ENCODE data around the gene RHEBL1.

RHEBL1 gene

DNA sequence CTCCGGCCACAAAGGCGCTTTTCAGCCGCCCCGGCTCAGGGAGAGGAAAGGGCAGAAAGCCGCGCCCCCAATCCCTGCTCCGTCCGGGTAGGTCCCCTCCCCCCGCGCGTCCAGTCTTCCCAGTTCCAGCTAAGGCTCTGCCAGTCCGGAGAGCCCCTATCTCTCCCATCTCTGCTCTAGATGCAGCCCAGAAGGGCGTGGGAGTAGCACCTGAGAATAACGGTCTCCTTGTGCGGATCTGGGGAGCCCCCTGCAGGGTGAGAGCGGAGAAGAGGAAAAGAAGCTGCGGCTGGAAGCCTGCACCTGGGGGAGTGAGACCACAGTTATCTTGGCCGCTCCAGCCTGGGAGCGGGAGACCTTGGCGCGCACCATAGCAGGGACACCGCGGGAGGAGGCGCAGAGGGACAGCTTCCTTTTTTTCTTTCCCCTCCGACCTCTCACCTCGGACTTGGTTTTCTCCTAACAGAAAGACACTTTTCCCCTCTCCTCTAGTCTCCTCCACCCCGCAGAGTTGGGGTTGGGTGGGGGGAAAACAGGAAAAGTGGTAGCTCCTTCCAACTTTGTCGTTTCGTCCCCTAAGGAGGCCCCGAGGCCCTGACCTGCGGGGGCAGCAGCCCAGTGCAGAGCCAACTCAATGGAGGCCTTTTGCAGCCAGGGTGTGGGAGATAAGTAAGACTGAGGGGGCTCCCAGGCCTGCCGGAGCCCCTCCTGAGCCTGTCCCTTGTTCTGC, 22.5 kb upstream of the RHEBL1 start:
- H2BK5ac ChIP-seq (ENCODE audit: low read depth, low read length, poor library complexity, severe bottlenecking): no peak overlapping the region
- no peak overlapping the region for H2AFZ ChIP-seq (ENCODE audit: low read depth, low read length)
- H3K23ac ChIP-seq (ENCODE audit: low read length in 2 of 2): peak overlapping the region in 1 of 2 experiments; percentile 57
- H3K4ac ChIP-seq (ENCODE audit: low read depth in 1 of 2, low read length in 2 of 2): no peak overlapping the region
- H3K36me3 ChIP-seq (ENCODE audit: control insufficient read depth in 1 of 2, insufficient read depth in 2 of 2, low read depth in 1 of 2, low read length in 2 of 2): peaks cover 6 to 10% of the 10 kb centered on the region in 2 experiments
- no peak overlapping the region for H2BK120ac ChIP-seq (ENCODE audit: low read depth, low read length)
- peaks cover 70 to 74% of the 10 kb centered on the region in 2 experiments for H3K27me3 ChIP-seq (ENCODE audit: control insufficient read depth in 1 of 2, insufficient read depth in 1 of 2, low read length in 2 of 2)
- H3K27ac ChIP-seq (ENCODE audit: low read length, poor library complexity, severe bottlenecking): no peak overlapping the region
- no peaks in the 10 kb centered on the region for H3K9me3 ChIP-seq (ENCODE audit: control insufficient read depth, low read length)
- WGBS: 10% methylated on average over 18 of the region's 32 CpGs
- H3K4me2 ChIP-seq (ENCODE audit: low read length, poor library complexity, severe bottlenecking): peak overlapping the region; percentile 77
- no peak overlapping the region for H2BK15ac ChIP-seq (ENCODE audit: low read depth, poor library complexity, severe bottlenecking)
- peak overlapping the region in 1 of 2 experiments; percentile 68 for H3K4me3 ChIP-seq (ENCODE audit: insufficient read depth in 1 of 2, low read depth in 1 of 2, low read length in 2 of 2)
- H3K14ac ChIP-seq (ENCODE audit: low read length in 2 of 2): no peak overlapping the region
- H4K91ac ChIP-seq (ENCODE audit: low read length): no peak overlapping the region
- no peak overlapping the region for H2BK12ac ChIP-seq (ENCODE audit: low read length in 2 of 2)
- no peak overlapping the region for H4K8ac ChIP-seq (ENCODE audit: low read length)
- no peak overlapping the region for H3K18ac ChIP-seq (ENCODE audit: low read depth in 1 of 2, low read length in 2 of 2)
- peak overlapping the region; percentile 36 for H3K9ac ChIP-seq (ENCODE audit: low read length)
- DNase-seq: peak; percentile 59
- H3K79me1 ChIP-seq (replicated peaks; ENCODE audit: low read length, poor library complexity, severe bottlenecking): no peaks in the 10 kb centered on the region
- no peak overlapping the region for H2AK5ac ChIP-seq (ENCODE audit: low read length, severe bottlenecking)
- H3K4me1 ChIP-seq (ENCODE audit: control insufficient read depth, insufficient read depth, low read depth, low read length): peaks cover 38% of the 10 kb centered on the region

DNA sequence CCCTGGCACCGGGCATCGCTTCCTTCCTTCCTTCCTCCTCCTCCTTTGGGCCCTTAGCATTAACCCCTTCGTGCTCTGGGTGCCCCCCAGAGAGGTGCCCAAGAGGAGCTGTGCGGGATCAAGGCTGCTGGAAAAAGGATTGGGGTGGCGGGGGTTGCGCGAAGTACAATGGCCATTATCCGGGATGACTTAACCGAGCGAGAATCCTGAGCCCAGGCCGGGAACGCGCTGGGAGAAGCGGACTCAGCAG, 22.0 kb upstream of the RHEBL1 start:
- no peak overlapping the region for H3K4ac ChIP-seq (ENCODE audit: low read depth in 1 of 2, low read length in 2 of 2)
- no peak overlapping the region for H2AK5ac ChIP-seq (ENCODE audit: low read length, severe bottlenecking)
- no peak overlapping the region for H3K18ac ChIP-seq (ENCODE audit: low read depth in 1 of 2, low read length in 2 of 2)
- peak overlapping the region in 1 of 2 experiments; percentile 68 for H3K4me3 ChIP-seq (ENCODE audit: insufficient read depth in 1 of 2, low read depth in 1 of 2, low read length in 2 of 2)
- no peak overlapping the region for H4K91ac ChIP-seq (ENCODE audit: low read length)
- H3K79me1 ChIP-seq (replicated peaks; ENCODE audit: low read length, poor library complexity, severe bottlenecking): no peaks in the 10 kb centered on the region
- H2BK15ac ChIP-seq (ENCODE audit: low read depth, poor library complexity, severe bottlenecking): no peak overlapping the region
- peak overlapping the region; percentile 36 for H3K9ac ChIP-seq (ENCODE audit: low read length)
- no peak overlapping the region for H2AFZ ChIP-seq (ENCODE audit: low read depth, low read length)
- peaks cover 38% of the 10 kb centered on the region for H3K4me1 ChIP-seq (ENCODE audit: control insufficient read depth, insufficient read depth, low read depth, low read length)
- no peak overlapping the region for H3K14ac ChIP-seq (ENCODE audit: low read length in 2 of 2)
- no peaks in the 10 kb centered on the region for H3K9me3 ChIP-seq (ENCODE audit: control insufficient read depth, low read length)
- no peak overlapping the region for H2BK12ac ChIP-seq (ENCODE audit: low read length in 2 of 2)
- H4K8ac ChIP-seq (ENCODE audit: low read length): no peak overlapping the region
- no peak for DNase-seq
- no peak overlapping the region for H3K27ac ChIP-seq (ENCODE audit: low read length, poor library complexity, severe bottlenecking)
- H2BK5ac ChIP-seq (ENCODE audit: low read depth, low read length, poor library complexity, severe bottlenecking): no peak overlapping the region
- peak overlapping the region; percentile 77 for H3K4me2 ChIP-seq (ENCODE audit: low read length, poor library complexity, severe bottlenecking)
- peaks cover 70 to 77% of the 10 kb centered on the region in 2 experiments for H3K27me3 ChIP-seq (ENCODE audit: control insufficient read depth in 1 of 2, insufficient read depth in 1 of 2, low read length in 2 of 2)
- H3K23ac ChIP-seq (ENCODE audit: low read length in 2 of 2): no peak overlapping the region
- 4% methylated on average over 12 of the region's 14 CpGs for WGBS
- no peak overlapping the region for H2BK120ac ChIP-seq (ENCODE audit: low read depth, low read length)
- peaks cover 1 to 5% of the 10 kb centered on the region in 2 experiments for H3K36me3 ChIP-seq (ENCODE audit: control insufficient read depth in 1 of 2, insufficient read depth in 2 of 2, low read depth in 1 of 2, low read length in 2 of 2)

DNA sequence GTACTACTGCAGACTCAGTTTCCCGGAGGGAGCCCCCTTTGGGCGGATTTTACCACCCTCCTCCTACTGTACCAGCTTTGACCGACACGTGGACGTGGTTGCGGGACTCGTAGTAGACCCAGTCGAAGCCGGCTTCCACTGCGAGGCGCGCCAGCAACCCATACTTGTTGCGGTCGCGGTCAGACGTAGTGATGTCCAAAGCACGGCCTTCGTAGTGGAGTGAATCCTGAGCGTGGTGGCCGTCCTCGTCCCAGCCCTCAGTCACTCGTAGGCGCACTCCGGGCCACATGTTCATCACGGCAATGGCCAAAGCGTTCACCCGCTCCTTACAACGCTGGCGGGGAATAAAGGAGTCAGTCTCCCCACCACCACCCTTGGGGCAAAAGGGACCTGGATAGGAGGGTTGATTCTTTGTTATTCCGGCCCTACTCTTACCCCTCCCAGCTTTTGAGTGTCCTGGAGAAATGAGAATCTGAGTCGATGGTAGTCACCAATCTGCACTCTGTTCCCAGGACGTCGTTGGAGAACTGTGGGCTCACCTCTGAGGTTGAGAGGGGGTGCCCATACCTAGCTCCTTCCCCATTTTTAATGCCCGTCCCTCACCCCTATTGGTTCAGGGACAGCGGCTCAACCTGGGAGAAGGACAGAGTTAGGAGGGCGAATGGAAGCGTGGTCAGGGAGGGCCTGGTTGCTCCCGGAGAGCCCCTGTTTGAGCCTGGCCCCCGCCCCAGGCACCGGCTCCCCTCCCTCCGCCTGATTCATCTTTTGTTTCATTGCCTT, 21.5 kb upstream of the RHEBL1 start:
- H3K4me1 ChIP-seq (ENCODE audit: control insufficient read depth, insufficient read depth, low read depth, low read length): peaks cover 38% of the 10 kb centered on the region
- 44% methylated on average over 30 of the region's 41 CpGs for WGBS

More for the DNA sequence above, 21.5 kb upstream of the RHEBL1 start:
- H3K23ac ChIP-seq (ENCODE audit: low read length in 2 of 2): peak overlapping the region in 1 of 2 experiments; percentile 67
- no peaks in the 10 kb centered on the region for H3K79me1 ChIP-seq (replicated peaks; ENCODE audit: low read length, poor library complexity, severe bottlenecking)
- peak overlapping the region; percentile 77 for H3K4me2 ChIP-seq (ENCODE audit: low read length, poor library complexity, severe bottlenecking)
- no peak overlapping the region for H3K14ac ChIP-seq (ENCODE audit: low read length in 2 of 2)
- H2AFZ ChIP-seq (ENCODE audit: low read depth, low read length): no peak overlapping the region
- no peak overlapping the region for H2BK5ac ChIP-seq (ENCODE audit: low read depth, low read length, poor library complexity, severe bottlenecking)
- H2AK5ac ChIP-seq (ENCODE audit: low read length, severe bottlenecking): no peak overlapping the region
- no peaks in the 10 kb centered on the region for H3K36me3 ChIP-seq (ENCODE audit: control insufficient read depth in 1 of 2, insufficient read depth in 2 of 2, low read depth in 1 of 2, low read length in 2 of 2)
- peaks cover 70 to 82% of the 10 kb centered on the region in 2 experiments for H3K27me3 ChIP-seq (ENCODE audit: control insufficient read depth in 1 of 2, insufficient read depth in 1 of 2, low read length in 2 of 2)
- H3K27ac ChIP-seq (ENCODE audit: low read length, poor library complexity, severe bottlenecking): no peak overlapping the region
- no peak overlapping the region for H4K91ac ChIP-seq (ENCODE audit: low read length)
- H3K9ac ChIP-seq (ENCODE audit: low read length): no peak overlapping the region
- H3K9me3 ChIP-seq (ENCODE audit: control insufficient read depth, low read length): no peaks in the 10 kb centered on the region
- H3K4me3 ChIP-seq (ENCODE audit: insufficient read depth in 1 of 2, low read depth in 1 of 2, low read length in 2 of 2): peak overlapping the region in 1 of 2 experiments; percentile 68
- H2BK120ac ChIP-seq (ENCODE audit: low read depth, low read length): no peak overlapping the region
- H2BK12ac ChIP-seq (ENCODE audit: low read length in 2 of 2): no peak overlapping the region
- no peak overlapping the region for H4K8ac ChIP-seq (ENCODE audit: low read length)
- no peak overlapping the region for H3K4ac ChIP-seq (ENCODE audit: low read depth in 1 of 2, low read length in 2 of 2)
- no peak overlapping the region for H2BK15ac ChIP-seq (ENCODE audit: low read depth, poor library complexity, severe bottlenecking)
- no peak for DNase-seq
- no peak overlapping the region for H3K18ac ChIP-seq (ENCODE audit: low read depth in 1 of 2, low read length in 2 of 2)

All from mesenchymal stem cell (in vitro differentiated cells and primary cell).